H1 (cell line): ENCODE results near the gene IL36RN. TPM values are rescaled to one million over a fixed set of nuclear protein-coding genes. Genes with fewer than 3 reads are reported as not detected.

Experiments used
- CTCF ChIA-PET: fragments of 300-600 bp; sonication (Branson Sonifier 250); formaldehyde crosslinking; loops from one replicate; lab custom pipeline; 2021; ENCODE audit not compliant: partially characterized antibody; lab: Charles Lee
- POLR2A ChIA-PET: fragments of 300-600 bp; sonication (Branson Sonifier 250); formaldehyde crosslinking; loops from one replicate; lab custom pipeline; 2021; ENCODE audit warnings: inconsistent platforms; ENCODE audit not compliant: partially characterized antibody; lab: Charles Lee
- DNase-seq, 2 experiments: peaks; one replicate each; pipeline versions ENCODE4 v3.0.0 to v3.0.0-alpha.2; 2010 to 2022; ENCODE audit warnings: low spot score in 2 of 2, low read depth in 1 of 2, mixed read lengths in 1 of 2
- FAIRE-seq: peaks from 2 replicates; lab custom pipeline; 2011; peaks lifted over from hg19 to GRCh38; lab: Jason Lieb, UNC
- H2AFZ ChIP-seq: 2 replicates; pipeline ENCODE4 v1.8.1; 2012; ENCODE audit warnings: low read length, inconsistent platforms
- H2AK5ac ChIP-seq: 2 replicates; pipeline ENCODE4 v1.6.1; 2013; ENCODE audit warnings: low read depth, low read length
- H2BK120ac ChIP-seq: replicated peaks from 2 replicates; pipeline ENCODE3; 2013; ENCODE audit warnings: low read depth, low read length, inconsistent platforms
- H2BK12ac ChIP-seq: 2 replicates; pipeline ENCODE4 v1.6.1; 2013; ENCODE audit warnings: low read depth, low read length
- H2BK15ac ChIP-seq: 2 replicates; pipeline ENCODE4 v1.6.1; 2013; ENCODE audit warnings: low read length
- H2BK20ac ChIP-seq: 2 replicates; pipeline ENCODE4 v1.6.1; 2013; ENCODE audit warnings: low read length
- H2BK5ac ChIP-seq: 2 replicates; pipeline ENCODE4 v1.6.1; 2013; ENCODE audit warnings: low read depth, low read length
- H3K14ac ChIP-seq: 2 replicates; pipeline ENCODE4 v1.6.1; 2013; ENCODE audit warnings: inconsistent platforms; ENCODE audit not compliant: insufficient read length
- H3K18ac ChIP-seq: 2 replicates; pipeline ENCODE4 v1.6.1; 2013; ENCODE audit warnings: low read length; ENCODE audit errors: extremely low read depth
- H3K23ac ChIP-seq: 2 replicates; pipeline ENCODE4 v1.6.1; 2013; ENCODE audit warnings: inconsistent platforms; ENCODE audit not compliant: insufficient read length
- H3K23me2 ChIP-seq: 2 replicates; pipeline ENCODE4 v1.6.1; 2013; ENCODE audit warnings: low read depth, low read length
- H3K27ac ChIP-seq: 2 replicates; pipeline ENCODE4 v1.6.1; 2011; ENCODE audit warnings: low read depth, low read length, inconsistent platforms
- H3K27me3 ChIP-seq, 4 experiments: replicated peaks in 1 of 4; 1 replicate in 1 of 4; 2 replicates in 3 of 4; pipeline versions ENCODE4 v1.6.1 to v1.8.1; 2011 to 2013; ENCODE audit warnings: low read length in 3 of 4, mild to moderate bottlenecking in 3 of 4, inconsistent platforms in 2 of 4, mixed read lengths in 2 of 4, moderate library complexity in 1 of 4; ENCODE audit not compliant: control insufficient read depth in 3 of 4, insufficient read depth in 3 of 4; ENCODE audit errors: extremely low read depth in 1 of 4
- H3K36me3 ChIP-seq, 4 experiments: 2 replicates each; pipeline versions ENCODE4 v1.6.1 to v1.8.1; 2011 to 2013; ENCODE audit warnings: mild to moderate bottlenecking in 4 of 4, low read length in 3 of 4, moderate library complexity in 2 of 4, control low read depth in 1 of 4, inconsistent platforms in 1 of 4; ENCODE audit not compliant: insufficient read depth in 4 of 4, control insufficient read depth in 2 of 4
- H3K4ac ChIP-seq: replicated peaks from 2 replicates; pipeline ENCODE3; 2013; ENCODE audit warnings: low read length, low read depth, mixed read lengths, inconsistent platforms; ENCODE audit not compliant: insufficient read length
- H3K4me1 ChIP-seq, 4 experiments: replicated peaks in 1 of 4; 1 replicate in 1 of 4; 2 replicates in 3 of 4; pipeline versions ENCODE4 v1.6.1 to v1.8.1; 2011 to 2013; ENCODE audit warnings: low read length in 3 of 4, inconsistent platforms in 2 of 4, mixed read lengths in 1 of 4; ENCODE audit not compliant: insufficient read depth in 4 of 4, control insufficient read depth in 3 of 4
- H3K4me2 ChIP-seq, 2 experiments: 2 replicates each; pipeline versions ENCODE4 v1.6.1 to v1.8.1; 2011 to 2013; ENCODE audit warnings: low read depth in 2 of 2, low read length in 2 of 2, control low read depth in 1 of 2, inconsistent platforms in 1 of 2, mild to moderate bottlenecking in 1 of 2; ENCODE audit not compliant: insufficient read depth in 1 of 2
- H3K4me3 ChIP-seq, 4 experiments: fragments of 200-600, 300-600 bp in 1 of 4; sonication (generic), shearing (Covaris generic), sonication (Bioruptor Twin) in 1 of 4; 2 replicates each; pipeline versions ENCODE4 v1.5.1 to v1.8.1; 2011 to 2016; ENCODE audit warnings: low read length in 4 of 4, low read depth in 3 of 4, control low read depth in 2 of 4, inconsistent platforms in 2 of 4, mild to moderate bottlenecking in 2 of 4, mixed read lengths in 1 of 4, moderate library complexity in 1 of 4; ENCODE audit not compliant: insufficient read depth in 2 of 4; ENCODE audit errors: extremely low read depth in 1 of 4
- H3K56ac ChIP-seq: replicated peaks from 2 replicates; pipeline ENCODE3; 2013; ENCODE audit warnings: low read depth, mild to moderate bottlenecking, mixed read lengths, low read length, inconsistent platforms; ENCODE audit not compliant: insufficient read length
- H3K79me1 ChIP-seq: 2 replicates; pipeline ENCODE4 v1.6.1; 2013; ENCODE audit warnings: low read depth, low read length, control low read depth
- H3K79me2 ChIP-seq, 2 experiments: 2 replicates each; pipeline versions ENCODE4 v1.6.1 to v1.8.1; 2012 to 2013; ENCODE audit warnings: low read length in 2 of 2, mild to moderate bottlenecking in 2 of 2, inconsistent platforms in 1 of 2; ENCODE audit not compliant: insufficient read depth in 2 of 2, control insufficient read depth in 1 of 2
- H3K9ac ChIP-seq, 4 experiments: replicated peaks in 1 of 4; 1 replicate in 1 of 4; 2 replicates in 3 of 4; pipeline versions ENCODE4 v1.6.1 to v1.8.1; 2011 to 2013; ENCODE audit warnings: low read depth in 3 of 4, low read length in 3 of 4, control low read depth in 2 of 4, mild to moderate bottlenecking in 2 of 4, moderate library complexity in 2 of 4, inconsistent platforms in 1 of 4; ENCODE audit errors: extremely low read depth in 1 of 4
- H3K9me3 ChIP-seq, 2 experiments: 2 replicates each; pipeline versions ENCODE4 v1.6.1 to v1.8.1; 2012 to 2013; ENCODE audit warnings: mild to moderate bottlenecking in 2 of 2, moderate library complexity in 2 of 2, control low read depth in 1 of 2, inconsistent platforms in 1 of 2, low read depth in 1 of 2, low read length in 1 of 2, mixed read lengths in 1 of 2; ENCODE audit not compliant: insufficient read depth in 2 of 2
- H4K20me1 ChIP-seq, 2 experiments: replicated peaks in 1 of 2; 2 replicates each; pipeline versions ENCODE3 to v1.8.1; 2011 to 2013; ENCODE audit warnings: inconsistent platforms in 2 of 2, low read length in 2 of 2, mild to moderate bottlenecking in 1 of 2; ENCODE audit not compliant: insufficient read depth in 2 of 2, control insufficient read depth in 1 of 2
- H4K5ac ChIP-seq: 2 replicates; pipeline ENCODE4 v1.6.1; 2013; ENCODE audit warnings: low read length, low read depth, mixed read lengths, inconsistent platforms; ENCODE audit not compliant: insufficient read length
- H4K8ac ChIP-seq: 2 replicates; pipeline ENCODE4 v1.8.0; 2013; ENCODE audit warnings: mild to moderate bottlenecking, moderate library complexity, low read length, inconsistent platforms; ENCODE audit not compliant: insufficient read depth; ENCODE audit errors: extremely low read depth
- H4K91ac ChIP-seq: replicated peaks from 2 replicates; pipeline ENCODE3; 2013; ENCODE audit warnings: low read length, mixed read lengths, inconsistent platforms; ENCODE audit not compliant: insufficient read length
- ASH2L ChIP-seq: fragments of 200-600, 300-600 bp; sonication (generic); IDR thresholded peaks from one replicate; pipeline ENCODE4 v1.7.1; 2017; ENCODE audit warnings: low read length
- CBX8 ChIP-seq: fragments of 300-800, 300-1000 bp; sonication (generic); IDR thresholded peaks from 2 replicates; pipeline ENCODE4 v1.7.1; 2016; ENCODE audit warnings: low read depth, low read length, borderline replicate concordance
- CEBPB ChIP-seq: IDR thresholded peaks from 2 replicates; pipeline ENCODE4 v1.6.1; 2012; ENCODE audit warnings: low read depth, low read length
- GTF2F1 ChIP-seq: IDR thresholded peaks from 2 replicates; pipeline ENCODE4 v1.6.1; 2012; ENCODE audit warnings: low read depth, low read length, improper control_type of control experiment, borderline replicate concordance
- HDAC6 ChIP-seq: IDR thresholded peaks from one replicate; pipeline ENCODE4 v1.7.1; 2012; ENCODE audit warnings: low read depth, mild to moderate bottlenecking, inconsistent platforms, low read length, moderate library complexity
- SAP30 ChIP-seq: fragments of 300-600 bp; sonication (generic); IDR thresholded peaks from 2 replicates; pipeline ENCODE4 v1.7.1; 2012; ENCODE audit warnings: low read length, moderate library complexity, mild to moderate bottlenecking, inconsistent platforms; ENCODE audit not compliant: insufficient read depth, insufficient replicate concordance
- SIX5 ChIP-seq: IDR thresholded peaks from 2 replicates; pipeline ENCODE4 v1.6.1; 2011; ENCODE audit warnings: mild to moderate bottlenecking, low read depth, low read length
- SRF ChIP-seq: IDR thresholded peaks from 2 replicates; pipeline ENCODE4 v1.6.1; 2011; ENCODE audit warnings: mild to moderate bottlenecking, low read depth, low read length, moderate library complexity
- SUZ12 ChIP-seq: fragments of 200-600 bp; sonication (generic); IDR thresholded peaks from 2 replicates; pipeline ENCODE4 v1.6.1; 2012; ENCODE audit warnings: mild to moderate bottlenecking, inconsistent platforms, low read length, moderate library complexity, mixed read lengths
- USF2 ChIP-seq: IDR thresholded peaks from 2 replicates; pipeline ENCODE4 v1.6.1; 2011; ENCODE audit warnings: low read length, improper control_type of control experiment
- YY1 ChIP-seq: IDR thresholded peaks from 2 replicates; pipeline ENCODE4 v1.6.1; 2011; ENCODE audit warnings: low read depth, mild to moderate bottlenecking, low read length
- ZNF274 ChIP-seq: IDR thresholded peaks from 2 replicates; pipeline ENCODE4 v1.7.0; 2012; ENCODE audit warnings: low read length, borderline replicate concordance; ENCODE audit errors: extremely low read depth
- WGBS, 2 experiments: shearing (Covaris generic) in 1 of 2; methylation state at CpG; one replicate each; pipeline versions ENCODE4 v1.1.6 to v1.1.7; 2013 to 2015; ENCODE audit warnings: low lambda C conversion rate in 2 of 2, mixed read lengths in 2 of 2, inconsistent platforms in 1 of 2, low coverage in 1 of 2, missing lambda C conversion rate in 1 of 2; ENCODE audit not compliant: insufficient replicate concordance in 2 of 2, insufficient coverage in 1 of 2, insufficient read length in 1 of 2; ENCODE audit errors: extremely low coverage in 1 of 2, missing lambda C conversion rate in 1 of 2; 5-methylcytosine and 5-hydroxymethylcytosine counted together
- polyA plus RNA-seq, 7 experiments: library from polyadenylated mRNA; depleted of rRNA in 3 of 7; stranded (reverse) in 5 of 7; unstranded in 2 of 7; fragments of >200 nt in 5 of 7; fragments of 200-250 nt in 2 of 7; gene quantifications; 1 replicate in 5 of 7; 2 replicates in 1 of 7; 4 replicates in 1 of 7; pipeline versions ENCODE4 v1.2.1 to v1.2.3, GENCODE V29; 2011 to 2013; ENCODE audit warnings: missing spikeins in 2 of 7, mixed read lengths in 2 of 7
- total RNA-seq: library from RNA; stranded (reverse); fragmentation: NEBNext Ultra II Directional; extraction: Animal tissue kit (Norgen Biotek cat#: 25700); gene quantifications from 2 replicates; pipeline ENCODE4 v1.2.1, GENCODE V29; 2021

Gene IL36RN
- total and polyA plus RNA-seq, 2 of the 8 experiments (the other 6 are each of a cell fraction or from before 2014, with no cell fraction given): not detected

GRCh38 chr2:113092864-113093612 lies 34.0 kb downstream of the IL36RN start:
- no peak overlapping the region for H3K4me3 ChIP-seq
- no peak overlapping the region for H2AK5ac ChIP-seq
- H4K5ac ChIP-seq: no peak overlapping the region
- H4K20me1 ChIP-seq: no peaks in the 10 kb centered on the region
- TF ChIP-seq ZNF274 (no peak), CBX8 (no peak), SUZ12 (no peak), USF2 (no peak), SAP30 (no peak), SIX5 (no peak), HDAC6 (no peak), YY1 (no peak), ASH2L (no peak), GTF2F1 (no peak), SRF (no peak), CEBPB (no peak)
- no peak overlapping the region for H3K23ac ChIP-seq
- DNase-seq: no peak
- H2BK15ac ChIP-seq: no peak overlapping the region
- H3K79me1 ChIP-seq: no peaks in the 10 kb centered on the region
- no peak overlapping the region for H3K27ac ChIP-seq
- H3K27me3 ChIP-seq: no peaks in the 10 kb centered on the region
- H3K9me3 ChIP-seq: no peaks in the 10 kb centered on the region; a peak in 1 of 4 replicates
- WGBS, 2 experiments: 94% methylated on average over 4 of the region's 5 CpGs; no CpG with 5 or more reads in 1 of the 2 experiments
- no peak overlapping the region for H2BK20ac ChIP-seq
- H3K36me3 ChIP-seq: no peaks in the 10 kb centered on the region
- no peak overlapping the region for H2BK12ac ChIP-seq
- H3K14ac ChIP-seq: no peak overlapping the region
- no peak overlapping the region for H3K9ac ChIP-seq
- no peak overlapping the region for H3K4ac ChIP-seq
- no peak overlapping the region for H4K91ac ChIP-seq
- no peak overlapping the region for H2AFZ ChIP-seq
- FAIRE-seq: no peak
- no peak overlapping the region for H4K8ac ChIP-seq
- H3K56ac ChIP-seq: no peak overlapping the region
- H2BK120ac ChIP-seq: no peak overlapping the region
- ChIA-PET CTCF (interaction anchor here (0.5 to 2.1 kb wide), 3 partner anchors 9 to 289 kb away, joined by 3 to 15 read pairs (median 4); no protein-coding TSS in a partner anchor), POLR2A (no interaction called here)
- no peaks in the 10 kb centered on the region for H3K4me1 ChIP-seq
- no peak overlapping the region for H2BK5ac ChIP-seq
- H3K23me2 ChIP-seq: no peaks in the 10 kb centered on the region
- no peak overlapping the region for H3K4me2 ChIP-seq
- H3K79me2 ChIP-seq: no peaks in the 10 kb centered on the region
- H3K18ac ChIP-seq: no peak overlapping the region
